Endothelial cell of umbilical vein (primary cell): ENCODE measurements around the gene BRD1. TPM values are rescaled to one million over a fixed set of nuclear protein-coding genes. Genes with fewer than 3 reads are reported as not detected.

Experiments used
- BruUV-seq: library from RNA; stranded (reverse); fragments of 400-500 nt; replicated peaks from 2 replicates; lab custom pipeline; 2021; lab: Mats Ljungman, UMichigan
- CTCF ChIA-PET: fragments of 300-600, 350-600 bp; sonication (Branson Sonifier 250); formaldehyde crosslinking; loops from one replicate; lab custom pipeline; 2021; ENCODE audit warnings: antibody characterized with exemption, inconsistent platforms; lab: Charles Lee
- POLR2A ChIA-PET: fragments of 300-600, 350-600 bp; sonication (Branson Sonifier 250); formaldehyde crosslinking; loops from one replicate; lab custom pipeline; 2021; ENCODE audit warnings: antibody characterized with exemption, inconsistent platforms; lab: Charles Lee
- DNase-seq: peaks from one replicate; pipeline ENCODE4 v3.0.0-alpha.2; 2011; ENCODE audit warnings: low read depth, low spot score
- FAIRE-seq: peaks from 2 replicates; lab custom pipeline; 2011; peaks lifted over from hg19 to GRCh38; lab: Jason Lieb, UNC
- H2AFZ ChIP-seq: 2 replicates; pipeline ENCODE4 v1.6.0; 2012; ENCODE audit warnings: low read depth, low read length, control low read depth, inconsistent platforms
- H3K27ac ChIP-seq: 2 replicates; pipeline ENCODE4 v1.5.1; 2011; ENCODE audit warnings: low read depth, mild to moderate bottlenecking, control low read depth, low read length, moderate library complexity; ENCODE audit not compliant: insufficient read depth
- H3K27me3 ChIP-seq, 2 experiments: 2 replicates each; pipeline versions ENCODE4 v1.6.0 to v1.6.1; 2011; ENCODE audit warnings: low read length in 2 of 2, mixed read lengths in 1 of 2; ENCODE audit not compliant: control insufficient read depth in 2 of 2, insufficient read depth in 2 of 2
- H3K36me3 ChIP-seq, 2 experiments: 2 replicates in 1 of 2; 3 replicates in 1 of 2; pipeline ENCODE4 v1.5.1; 2011; ENCODE audit warnings: low read length in 2 of 2, mild to moderate bottlenecking in 1 of 2, moderate library complexity in 1 of 2; ENCODE audit not compliant: control insufficient read depth in 2 of 2, insufficient read depth in 2 of 2; ENCODE audit errors: extremely low read depth in 1 of 2
- H3K4me1 ChIP-seq: 3 replicates; pipeline ENCODE4 v1.5.1; 2011; ENCODE audit warnings: mild to moderate bottlenecking, low read length; ENCODE audit not compliant: control insufficient read depth, insufficient read depth; ENCODE audit errors: extremely low read depth
- H3K4me2 ChIP-seq: 2 replicates; pipeline ENCODE4 v1.6.1; 2011; ENCODE audit warnings: low read length, control low read depth, mixed read lengths; ENCODE audit not compliant: insufficient read depth
- H3K4me3 ChIP-seq, 3 experiments: fragments of 200-600 bp in 1 of 3; sonication (generic), shearing (Covaris generic) in 1 of 3; replicated peaks in 1 of 3; 2 replicates each; pipeline ENCODE4 v1.5.1; 2011 to 2016; ENCODE audit warnings: control low read depth in 3 of 3, low read length in 3 of 3, mild to moderate bottlenecking in 2 of 3, inconsistent platforms in 1 of 3, low read depth in 1 of 3, moderate library complexity in 1 of 3; ENCODE audit not compliant: insufficient read depth in 1 of 3
- H3K79me2 ChIP-seq: 2 replicates; pipeline ENCODE4 v1.6.0; 2012; ENCODE audit warnings: low read length, inconsistent platforms; ENCODE audit not compliant: control insufficient read depth, insufficient read depth
- H3K9ac ChIP-seq: replicated peaks from 2 replicates; pipeline ENCODE3; 2011; ENCODE audit warnings: low read length, control low read depth; ENCODE audit not compliant: insufficient read depth; ENCODE audit errors: extremely low read depth
- H3K9me1 ChIP-seq: replicated peaks from 3 replicates; pipeline ENCODE4 v1.6.0; 2011; ENCODE audit warnings: mild to moderate bottlenecking, low read length; ENCODE audit not compliant: control insufficient read depth, insufficient read depth; ENCODE audit errors: extremely low read depth
- H3K9me3 ChIP-seq: replicated peaks from 2 replicates; pipeline ENCODE4 v1.5.1; 2012; ENCODE audit warnings: low read length, inconsistent platforms; ENCODE audit not compliant: control insufficient read depth, insufficient read depth
- H4K20me1 ChIP-seq: replicated peaks from 2 replicates; pipeline ENCODE3; 2011; ENCODE audit warnings: mild to moderate bottlenecking, low read length; ENCODE audit not compliant: control insufficient read depth, insufficient read depth; ENCODE audit errors: extremely low read depth
- EZH2 ChIP-seq: IDR thresholded peaks from 2 replicates; pipeline ENCODE4 v1.6.1; 2012; ENCODE audit warnings: borderline replicate concordance, low read depth, mild to moderate bottlenecking, moderate library complexity, low read length, inconsistent platforms; ENCODE audit not compliant: severe bottlenecking
- FOS ChIP-seq: IDR thresholded peaks from 2 replicates; pipeline ENCODE4 v1.6.1; 2011; ENCODE audit warnings: mild to moderate bottlenecking, low read length, moderate library complexity, borderline replicate concordance; ENCODE audit not compliant: insufficient read depth
- GATA2 ChIP-seq: IDR thresholded peaks from 2 replicates; pipeline ENCODE4 v1.7.0; 2011; ENCODE audit warnings: low read depth, mild to moderate bottlenecking, moderate library complexity, mixed read lengths, low read length; ENCODE audit not compliant: insufficient read length, insufficient read depth
- JUN ChIP-seq: IDR thresholded peaks from 2 replicates; pipeline ENCODE4 v1.6.1; 2011; ENCODE audit warnings: borderline replicate concordance, low read depth; ENCODE audit not compliant: insufficient read length, insufficient read depth
- MYC ChIP-seq: IDR thresholded peaks from one replicate; pipeline ENCODE4 v1.6.1; 2011; ENCODE audit warnings: mild to moderate bottlenecking, low read depth, low read length
- POLR2A ChIP-seq: IDR thresholded peaks from 2 replicates; pipeline ENCODE4 v1.6.1; 2012; ENCODE audit warnings: low read depth, mild to moderate bottlenecking, control low read depth, low read length
- POLR2AphosphoS5 ChIP-seq: IDR thresholded peaks from 2 replicates; pipeline ENCODE4 v1.6.1; 2012; ENCODE audit warnings: low read depth, mild to moderate bottlenecking, control low read depth, low read length, moderate library complexity; ENCODE audit not compliant: insufficient read depth
- dilution Hi-C: fragments of 300-500 bp; cut with MboI; formaldehyde crosslinking; loops from one replicate; pipeline ENCODE4 v1.15.0; 2019; ENCODE audit warnings: low sequenced_read_pairs; ENCODE audit not compliant: extremely low pct_ligation_motif_present
- intact Hi-C: fragments of 100-400 bp; cut with micrococcal nuclease; formaldehyde crosslinking; loops from one replicate; pipeline ENCODE4 v1.10.0; 2022
- polyA plus RNA-seq, 4 experiments: library from polyadenylated mRNA; depleted of rRNA in 3 of 4; stranded (reverse) in 3 of 4; unstranded in 1 of 4; fragments of >200 nt; gene quantifications; 2 replicates each; pipeline versions ENCODE4 v1.2.1 to v1.2.3, GENCODE V29; 2011 to 2012; ENCODE audit warnings: missing spikeins in 1 of 4
- total RNA-seq: library from RNA; stranded (reverse); gene quantifications from 2 replicates; pipeline ENCODE4 v1.2.3, GENCODE V29; 2021
- TF ChIP-seq, protein P1 (sequence below), 2 donors: IDR thresholded peaks; 1 replicate in 1 of 2; 2 replicates in 1 of 2; pipeline ENCODE4 v1.5.1; 2011; ENCODE audit warnings: low read length in 2 of 2, mild to moderate bottlenecking in 2 of 2, moderate library complexity in 2 of 2, control low read depth in 1 of 2, inconsistent platforms in 1 of 2, low read depth in 1 of 2; ENCODE audit not compliant: insufficient read depth in 1 of 2; ENCODE audit errors: extremely low read depth in 1 of 2
- TF ChIP-seq, protein P2 (sequence below): IDR thresholded peaks from 2 replicates; pipeline ENCODE4 v1.6.1; 2011; ENCODE audit not compliant: insufficient read depth, insufficient read length

Gene BRD1
- total and polyA plus RNA-seq, 2 donors (not counting 3 experiments of a cell fraction or from before 2014, with no cell fraction given) = 8.1 to 41.1 TPM

GRCh38 chr22:49829044-49829853 is 1.6 kb upstream of the BRD1 start:
- no peaks in the 10 kb centered on the region for H3K9me3 ChIP-seq
- no peak overlapping the region for H3K9ac ChIP-seq
- no TSS peak for BruUV-seq
- CTCF ChIA-PET = no interaction called here
- no peak overlapping the region for H3K27ac ChIP-seq
- FAIRE-seq (no peak), DNase-seq (no peak)
- peaks cover 0 to 6% of the 10 kb centered on the region in 2 experiments for H3K36me3 ChIP-seq
- H3K4me3 ChIP-seq = no peak overlapping the region
- H3K4me2 ChIP-seq = no peak overlapping the region
- H4K20me1 ChIP-seq = peaks cover 4% of the 10 kb centered on the region
- H3K79me2 ChIP-seq = peaks cover 29% of the 10 kb centered on the region
- H3K9me1 ChIP-seq = no peaks in the 10 kb centered on the region
- TF ChIP-seq, protein P1, sequence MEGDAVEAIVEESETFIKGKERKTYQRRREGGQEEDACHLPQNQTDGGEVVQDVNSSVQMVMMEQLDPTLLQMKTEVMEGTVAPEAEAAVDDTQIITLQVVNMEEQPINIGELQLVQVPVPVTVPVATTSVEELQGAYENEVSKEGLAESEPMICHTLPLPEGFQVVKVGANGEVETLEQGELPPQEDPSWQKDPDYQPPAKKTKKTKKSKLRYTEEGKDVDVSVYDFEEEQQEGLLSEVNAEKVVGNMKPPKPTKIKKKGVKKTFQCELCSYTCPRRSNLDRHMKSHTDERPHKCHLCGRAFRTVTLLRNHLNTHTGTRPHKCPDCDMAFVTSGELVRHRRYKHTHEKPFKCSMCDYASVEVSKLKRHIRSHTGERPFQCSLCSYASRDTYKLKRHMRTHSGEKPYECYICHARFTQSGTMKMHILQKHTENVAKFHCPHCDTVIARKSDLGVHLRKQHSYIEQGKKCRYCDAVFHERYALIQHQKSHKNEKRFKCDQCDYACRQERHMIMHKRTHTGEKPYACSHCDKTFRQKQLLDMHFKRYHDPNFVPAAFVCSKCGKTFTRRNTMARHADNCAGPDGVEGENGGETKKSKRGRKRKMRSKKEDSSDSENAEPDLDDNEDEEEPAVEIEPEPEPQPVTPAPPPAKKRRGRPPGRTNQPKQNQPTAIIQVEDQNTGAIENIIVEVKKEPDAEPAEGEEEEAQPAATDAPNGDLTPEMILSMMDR (IDR thresholded peaks at IDR 0.05; ENCODE audit: extremely low read depth in 1 of 2, insufficient read depth in 1 of 2, low read depth in 1 of 2, low read length in 2 of 2) = no peak
- no peak for TF ChIP-seq JUN
- TF ChIP-seq POLR2A = no peak
- TF ChIP-seq, protein P2, sequence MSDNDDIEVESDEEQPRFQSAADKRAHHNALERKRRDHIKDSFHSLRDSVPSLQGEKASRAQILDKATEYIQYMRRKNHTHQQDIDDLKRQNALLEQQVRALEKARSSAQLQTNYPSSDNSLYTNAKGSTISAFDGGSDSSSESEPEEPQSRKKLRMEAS = no peak
- TF ChIP-seq EZH2 = no peak
- TF ChIP-seq POLR2AphosphoS5 = no peak
- no peak for TF ChIP-seq FOS
- TF ChIP-seq GATA2 = no peak
- TF ChIP-seq MYC = no peak
- peaks cover 10 to 17% of the 10 kb centered on the region in 2 experiments for H3K27me3 ChIP-seq
- POLR2A ChIA-PET = no interaction called here
- peaks cover 10% of the 10 kb centered on the region for H3K4me1 ChIP-seq
- intact Hi-C loops = no loop called here
- dilution Hi-C loops = no loop called here
- H2AFZ ChIP-seq = no peak overlapping the region
